ENCODE measurements around the gene ESR2.

ESR2 gene

DNA sequence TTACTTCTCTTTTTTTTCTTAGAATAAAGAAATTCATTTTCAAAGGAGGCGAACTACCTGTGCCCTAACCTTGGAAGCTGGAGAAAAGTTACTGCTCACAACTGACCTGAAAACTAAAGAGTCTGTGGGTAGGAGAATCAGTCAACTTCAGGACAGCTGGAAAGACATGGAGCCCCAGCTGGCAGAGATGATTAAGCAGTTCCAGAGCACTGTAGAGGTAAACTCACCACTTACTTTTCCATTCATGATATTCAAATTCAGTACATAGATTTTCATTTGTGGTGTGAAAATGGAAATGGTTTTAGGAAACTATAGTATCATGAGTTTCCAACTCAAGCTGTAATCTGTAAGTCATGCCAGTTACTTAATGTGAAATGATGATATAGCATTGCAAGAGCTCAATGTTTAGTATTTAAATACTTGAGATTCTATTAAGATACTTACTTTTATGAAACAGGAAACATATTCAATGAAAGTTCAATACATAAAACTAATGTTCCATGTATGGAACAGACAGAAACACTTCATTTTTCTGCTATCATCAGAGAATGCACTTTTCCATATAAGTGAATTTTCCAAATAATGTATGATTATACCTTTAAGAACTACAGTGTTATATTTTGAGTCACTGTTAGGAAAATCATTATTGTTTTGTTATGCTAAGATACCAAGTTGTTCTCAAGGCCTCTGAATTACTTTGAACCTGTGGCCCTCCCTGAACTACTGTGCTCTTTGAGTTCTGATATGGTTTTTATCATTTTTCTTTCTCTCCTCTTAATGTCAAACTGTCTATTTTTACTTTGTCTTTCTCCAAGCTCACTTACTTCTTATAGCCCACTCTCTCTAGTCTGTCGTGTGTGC is 119.0 kb downstream of the ESR2 start:
- no peaks in the 10 kb centered on the region for H3K27me3 ChIP-seq (ENCODE audit: control insufficient read depth in 1 of 2, insufficient read depth in 2 of 2, low read length in 2 of 2)
- H3K27ac ChIP-seq (ENCODE audit: low read depth, low read length) = no peak overlapping the region
- H3K36me3 ChIP-seq (ENCODE audit: control insufficient read depth in 1 of 2, insufficient read depth in 2 of 2, low read length in 2 of 2) = peaks cover 16 to 56% of the 10 kb centered on the region in 2 donors

DNA sequence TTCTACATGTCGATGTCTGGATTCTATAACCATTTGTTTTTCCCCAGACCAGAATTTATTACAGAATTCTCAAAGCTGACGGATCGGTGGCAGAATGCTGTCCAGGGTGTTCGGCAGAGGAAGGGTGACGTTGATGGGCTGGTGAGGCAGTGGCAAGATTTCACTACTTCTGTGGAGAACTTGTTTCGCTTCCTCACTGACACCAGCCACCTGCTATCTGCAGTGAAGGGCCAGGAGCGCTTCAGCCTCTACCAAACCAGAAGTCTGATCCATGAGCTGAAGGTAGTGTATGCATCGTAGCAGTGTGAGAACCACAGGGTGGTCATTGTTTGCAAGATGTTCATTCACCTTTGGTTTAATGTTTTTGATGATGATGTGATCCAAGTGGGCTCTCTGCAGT is 124.0 kb downstream of the ESR2 start:
- Histone ChIP-seq H3K36me3 (ENCODE audit: control insufficient read depth in 1 of 2, insufficient read depth in 2 of 2, low read length in 2 of 2) (peaks cover 33 to 76% of the 10 kb centered on the region in 2 donors), H3K4me3 (ENCODE audit: low read depth in 1 of 2, low read length in 2 of 2) (no peak overlapping the region), H3K27me3 (ENCODE audit: control insufficient read depth in 1 of 2, insufficient read depth in 2 of 2, low read length in 2 of 2) (no peaks in the 10 kb centered on the region), H3K4me1 (ENCODE audit: control insufficient read depth in 1 of 2, insufficient read depth in 2 of 2, low read length in 2 of 2) (no peaks in the 10 kb centered on the region), H3K9ac (ENCODE audit: low read depth in 1 of 2, low read length in 2 of 2) (no peak overlapping the region), H3K9me3 (ENCODE audit: control insufficient read depth in 1 of 2, low read length in 2 of 2) (no peaks in the 10 kb centered on the region), H3K27ac (ENCODE audit: low read depth, low read length) (no peak overlapping the region)

More for the DNA sequence above, 119.0 kb downstream of the ESR2 start:
- Histone ChIP-seq H3K9me3 (ENCODE audit: control insufficient read depth in 1 of 2, low read length in 2 of 2) (no peaks in the 10 kb centered on the region), H3K4me1 (ENCODE audit: control insufficient read depth in 1 of 2, insufficient read depth in 2 of 2, low read length in 2 of 2) (no peaks in the 10 kb centered on the region), H3K4me3 (ENCODE audit: low read depth in 1 of 2, low read length in 2 of 2) (no peak overlapping the region), H3K9ac (ENCODE audit: low read depth in 1 of 2, low read length in 2 of 2) (no peak overlapping the region)

DNA sequence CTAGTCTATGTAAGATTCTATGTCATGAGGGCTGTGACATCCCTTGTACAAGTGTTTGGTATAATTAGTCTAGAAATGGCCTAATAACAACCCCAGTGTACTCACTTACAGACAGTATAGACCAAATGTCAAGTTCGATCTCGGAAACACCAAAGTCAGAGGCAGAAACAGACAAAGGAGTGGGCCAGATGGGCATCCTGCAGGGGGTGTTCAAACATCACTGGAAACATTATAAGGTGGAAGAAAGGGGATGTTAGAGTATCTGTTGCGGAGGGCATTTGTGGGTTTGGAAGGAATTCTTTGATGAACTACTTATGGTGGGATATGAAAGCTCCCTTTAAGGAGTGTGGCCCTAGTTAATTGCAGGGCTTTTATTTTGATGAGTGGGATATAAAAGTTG is 134.6 kb downstream of the ESR2 start:
- H3K4me1 ChIP-seq (ENCODE audit: control insufficient read depth in 1 of 2, insufficient read depth in 2 of 2, low read length in 2 of 2) = no peaks in the 10 kb centered on the region
- H3K27ac ChIP-seq (ENCODE audit: low read depth, low read length) = no peak overlapping the region
- H3K9me3 ChIP-seq (ENCODE audit: control insufficient read depth in 1 of 2, low read length in 2 of 2) = no peaks in the 10 kb centered on the region
- no peak overlapping the region for H3K9ac ChIP-seq (ENCODE audit: low read depth in 1 of 2, low read length in 2 of 2)
- no peak overlapping the region for H3K4me3 ChIP-seq (ENCODE audit: low read depth in 1 of 2, low read length in 2 of 2)
- no peaks in the 10 kb centered on the region for H3K27me3 ChIP-seq (ENCODE audit: control insufficient read depth in 1 of 2, insufficient read depth in 2 of 2, low read length in 2 of 2)
- peaks cover 22 to 63% of the 10 kb centered on the region in 2 donors for H3K36me3 ChIP-seq (ENCODE audit: control insufficient read depth in 1 of 2, insufficient read depth in 2 of 2, low read length in 2 of 2)

DNA sequence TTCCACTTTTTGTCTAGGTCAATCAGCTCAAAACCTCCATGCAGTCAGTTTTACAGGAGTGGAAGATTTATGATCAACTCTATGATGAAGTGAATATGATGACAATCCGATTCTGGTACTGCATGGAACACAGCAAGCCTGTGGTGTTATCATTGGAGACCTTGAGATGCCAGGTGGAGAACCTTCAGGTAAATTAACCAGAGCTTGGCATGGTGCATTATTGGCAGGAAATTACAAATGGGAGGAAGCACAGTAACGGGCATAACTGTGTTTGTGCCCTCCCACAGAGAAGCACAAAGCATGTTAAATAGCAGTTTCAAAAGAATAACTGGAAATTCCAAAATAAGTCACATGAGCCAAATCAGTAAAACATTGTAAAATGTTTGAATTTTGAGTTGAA is 135.6 kb downstream of the ESR2 start:
- peaks cover 22 to 67% of the 10 kb centered on the region in 2 donors for H3K36me3 ChIP-seq (ENCODE audit: control insufficient read depth in 1 of 2, insufficient read depth in 2 of 2, low read length in 2 of 2)

DNA sequence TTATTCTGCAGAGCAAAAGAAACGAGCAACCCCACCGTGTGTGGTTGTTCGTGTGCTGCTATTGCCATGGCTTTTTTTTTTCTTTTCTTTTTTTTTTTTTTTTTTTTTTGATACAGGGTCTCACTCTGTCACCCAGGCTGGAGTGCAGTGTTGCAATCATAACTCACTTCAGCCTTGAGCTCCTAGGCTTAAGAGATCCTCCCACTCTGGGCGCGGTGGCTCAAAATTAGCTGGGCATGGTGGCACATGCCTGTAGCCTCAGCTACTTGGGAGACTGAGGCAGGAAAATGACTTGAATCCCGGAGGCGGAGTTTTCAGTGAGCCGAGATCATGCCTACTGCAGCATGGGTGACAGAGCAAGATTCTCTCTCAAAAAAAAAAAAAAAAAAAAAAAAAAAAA is 144.2 kb downstream of the ESR2 start:
- no peak overlapping the region for H3K9ac ChIP-seq (ENCODE audit: low read depth in 1 of 2, low read length in 2 of 2)
- peaks cover 24 to 62% of the 10 kb centered on the region in 2 donors for H3K36me3 ChIP-seq (ENCODE audit: control insufficient read depth in 1 of 2, insufficient read depth in 2 of 2, low read length in 2 of 2)
- H3K27ac ChIP-seq (ENCODE audit: low read depth, low read length) = no peak overlapping the region

More for the DNA sequence above, 135.6 kb downstream of the ESR2 start:
- Histone ChIP-seq H3K9me3 (ENCODE audit: control insufficient read depth in 1 of 2, low read length in 2 of 2) (no peaks in the 10 kb centered on the region), H3K4me1 (ENCODE audit: control insufficient read depth in 1 of 2, insufficient read depth in 2 of 2, low read length in 2 of 2) (no peaks in the 10 kb centered on the region), H3K27me3 (ENCODE audit: control insufficient read depth in 1 of 2, insufficient read depth in 2 of 2, low read length in 2 of 2) (no peaks in the 10 kb centered on the region), H3K9ac (ENCODE audit: low read depth in 1 of 2, low read length in 2 of 2) (no peak overlapping the region), H3K27ac (ENCODE audit: low read depth, low read length) (no peak overlapping the region), H3K4me3 (ENCODE audit: low read depth in 1 of 2, low read length in 2 of 2) (no peak overlapping the region)

DNA sequence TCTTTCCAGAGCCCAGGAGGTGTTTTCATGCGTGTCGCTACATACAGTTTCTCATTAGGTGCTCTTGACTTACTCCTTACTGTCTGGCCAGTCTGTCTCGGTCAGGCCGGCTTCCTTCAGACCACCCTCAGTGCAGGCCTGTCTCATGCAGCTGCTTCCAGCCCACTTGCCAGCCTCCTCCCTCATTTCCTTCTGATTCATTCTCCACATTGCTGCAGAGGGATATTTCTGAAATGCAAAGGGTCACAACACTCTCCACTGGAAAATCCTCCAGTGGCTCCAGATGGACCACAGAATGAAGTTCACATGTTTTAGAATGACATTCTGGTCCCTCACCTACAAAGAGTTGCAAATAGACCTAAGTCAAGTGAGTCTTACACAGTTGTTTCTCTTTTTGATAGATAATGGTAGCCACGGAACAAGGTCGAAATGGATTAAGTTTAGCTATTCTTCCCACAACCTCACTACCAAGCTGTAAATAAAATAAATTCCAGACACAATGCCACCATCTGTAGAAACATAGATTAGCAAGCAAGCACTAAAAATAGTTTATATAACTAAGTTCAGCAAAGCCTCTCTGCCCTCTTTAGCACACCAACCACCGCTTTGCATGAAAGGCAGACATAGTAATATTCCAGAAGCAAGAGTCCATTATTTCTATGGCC is 146.9 kb downstream of the ESR2 start:
- no peaks in the 10 kb centered on the region for H3K27me3 ChIP-seq (ENCODE audit: control insufficient read depth in 1 of 2, insufficient read depth in 2 of 2, low read length in 2 of 2)
- H3K9ac ChIP-seq (ENCODE audit: low read depth in 1 of 2, low read length in 2 of 2) = no peak overlapping the region
- no peak overlapping the region for H3K27ac ChIP-seq (ENCODE audit: low read depth, low read length)
- H3K4me1 ChIP-seq (ENCODE audit: control insufficient read depth in 1 of 2, insufficient read depth in 2 of 2, low read length in 2 of 2) = no peaks in the 10 kb centered on the region
- H3K9me3 ChIP-seq (ENCODE audit: control insufficient read depth in 1 of 2, low read length in 2 of 2) = no peaks in the 10 kb centered on the region
- H3K4me3 ChIP-seq (ENCODE audit: low read depth in 1 of 2, low read length in 2 of 2) = no peak overlapping the region
- peaks cover 31 to 61% of the 10 kb centered on the region in 2 donors for H3K36me3 ChIP-seq (ENCODE audit: control insufficient read depth in 1 of 2, insufficient read depth in 2 of 2, low read length in 2 of 2)

More for the DNA sequence above, 144.2 kb downstream of the ESR2 start:
- no peaks in the 10 kb centered on the region for H3K4me1 ChIP-seq (ENCODE audit: control insufficient read depth in 1 of 2, insufficient read depth in 2 of 2, low read length in 2 of 2)
- H3K9me3 ChIP-seq (ENCODE audit: control insufficient read depth in 1 of 2, low read length in 2 of 2) = no peaks in the 10 kb centered on the region
- H3K4me3 ChIP-seq (ENCODE audit: low read depth in 1 of 2, low read length in 2 of 2) = no peak overlapping the region
- H3K27me3 ChIP-seq (ENCODE audit: control insufficient read depth in 1 of 2, insufficient read depth in 2 of 2, low read length in 2 of 2) = no peaks in the 10 kb centered on the region

DNA sequence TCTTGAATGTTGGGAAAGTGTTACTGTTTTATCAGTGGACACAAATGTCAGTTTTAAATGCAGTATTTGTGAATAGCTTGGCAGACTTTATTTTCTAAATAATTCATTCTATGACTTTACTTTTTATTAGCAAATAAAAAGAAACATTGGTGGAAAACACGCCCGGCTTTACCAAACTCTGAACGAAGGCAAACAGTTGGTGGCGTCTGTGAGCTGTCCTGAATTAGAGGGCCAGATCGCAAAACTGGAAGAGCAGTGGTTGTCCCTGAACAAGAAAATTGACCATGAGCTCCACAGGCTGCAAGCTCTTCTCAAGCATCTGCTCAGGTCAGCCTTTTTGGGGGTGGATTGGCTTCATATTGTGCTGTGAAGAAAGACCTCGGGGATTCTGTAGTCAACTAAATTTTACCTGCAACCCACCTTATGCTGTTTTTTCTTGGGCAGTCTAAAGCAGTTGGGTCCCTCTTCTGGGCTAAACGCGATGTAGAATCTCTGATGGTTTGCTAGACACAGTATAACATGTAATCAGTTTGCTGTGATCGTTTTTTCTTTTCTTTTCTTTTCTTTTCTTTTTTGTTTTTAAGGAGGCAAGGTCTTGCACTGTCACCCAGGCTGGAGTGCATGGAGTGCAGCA is 156.4 kb downstream of the ESR2 start:
- no peaks in the 10 kb centered on the region for H3K4me1 ChIP-seq (ENCODE audit: control insufficient read depth in 1 of 2, insufficient read depth in 2 of 2, low read length in 2 of 2)
- H3K9ac ChIP-seq (ENCODE audit: low read depth in 1 of 2, low read length in 2 of 2) = no peak overlapping the region
- H3K4me3 ChIP-seq (ENCODE audit: low read depth in 1 of 2, low read length in 2 of 2) = no peak overlapping the region
- H3K9me3 ChIP-seq (ENCODE audit: control insufficient read depth in 1 of 2, low read length in 2 of 2) = no peaks in the 10 kb centered on the region
- no peak overlapping the region for H3K27ac ChIP-seq (ENCODE audit: low read depth, low read length)
- H3K27me3 ChIP-seq (ENCODE audit: control insufficient read depth in 1 of 2, insufficient read depth in 2 of 2, low read length in 2 of 2) = no peaks in the 10 kb centered on the region
- H3K36me3 ChIP-seq (ENCODE audit: control insufficient read depth in 1 of 2, insufficient read depth in 2 of 2, low read length in 2 of 2) = peaks cover 22 to 72% of the 10 kb centered on the region in 2 donors

DNA sequence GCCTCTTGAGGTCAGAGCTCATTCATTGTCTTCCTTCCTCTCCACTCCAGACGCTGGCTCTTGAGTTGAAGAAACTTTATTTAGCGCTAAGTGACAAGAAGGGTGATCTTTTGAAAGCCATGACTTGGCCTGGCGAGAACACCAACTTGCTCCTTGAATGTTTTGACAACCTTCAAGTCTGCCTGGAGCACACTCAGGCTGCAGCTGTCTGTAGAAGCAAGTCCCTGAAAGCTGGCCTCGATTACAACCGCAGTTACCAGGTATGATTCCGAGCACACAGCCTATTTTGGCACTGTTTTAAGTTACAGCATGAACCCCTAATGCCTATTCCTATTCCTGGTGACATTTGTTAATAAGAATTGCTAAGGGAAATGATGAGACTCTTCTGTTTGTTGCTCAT is 167.6 kb downstream of the ESR2 start:
- H3K36me3 ChIP-seq (ENCODE audit: control insufficient read depth in 1 of 2, insufficient read depth in 2 of 2, low read length in 2 of 2) = peaks cover 44 to 75% of the 10 kb centered on the region in 2 donors

DNA sequence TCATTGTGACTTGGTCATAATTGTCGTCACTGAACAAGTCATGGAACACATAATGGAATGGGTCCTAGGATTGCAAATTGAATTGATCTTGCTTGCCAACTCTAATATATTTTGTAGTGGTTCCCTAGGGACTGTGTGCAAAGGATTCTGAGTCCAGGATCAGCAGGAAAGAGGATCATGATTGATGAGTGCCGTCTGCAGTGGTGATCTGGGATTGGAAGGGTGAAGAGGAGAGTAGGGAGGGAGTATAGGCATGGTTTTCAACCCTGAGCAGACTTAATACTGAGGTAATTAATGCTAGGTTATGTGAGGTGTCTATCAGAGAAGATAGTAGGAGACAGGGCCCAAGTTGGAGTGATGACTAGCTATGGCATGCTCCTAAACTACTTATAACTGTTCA is 168.9 kb downstream of the ESR2 start:
- peaks cover 43 to 78% of the 10 kb centered on the region in 2 donors for H3K36me3 ChIP-seq (ENCODE audit: control insufficient read depth in 1 of 2, insufficient read depth in 2 of 2, low read length in 2 of 2)
- no peaks in the 10 kb centered on the region for H3K27me3 ChIP-seq (ENCODE audit: control insufficient read depth in 1 of 2, insufficient read depth in 2 of 2, low read length in 2 of 2)
- H3K9ac ChIP-seq (ENCODE audit: low read depth in 1 of 2, low read length in 2 of 2) = no peak overlapping the region
- H3K9me3 ChIP-seq (ENCODE audit: control insufficient read depth in 1 of 2, low read length in 2 of 2) = no peaks in the 10 kb centered on the region
- no peak overlapping the region for H3K27ac ChIP-seq (ENCODE audit: low read depth, low read length)
- H3K4me1 ChIP-seq (ENCODE audit: control insufficient read depth in 1 of 2, insufficient read depth in 2 of 2, low read length in 2 of 2) = no peaks in the 10 kb centered on the region
- H3K4me3 ChIP-seq (ENCODE audit: low read depth in 1 of 2, low read length in 2 of 2) = no peak overlapping the region

More for the DNA sequence above, 167.6 kb downstream of the ESR2 start:
- Histone ChIP-seq H3K27me3 (ENCODE audit: control insufficient read depth in 1 of 2, insufficient read depth in 2 of 2, low read length in 2 of 2) (no peaks in the 10 kb centered on the region), H3K9me3 (ENCODE audit: control insufficient read depth in 1 of 2, low read length in 2 of 2) (no peaks in the 10 kb centered on the region), H3K4me3 (ENCODE audit: low read depth in 1 of 2, low read length in 2 of 2) (no peak overlapping the region), H3K9ac (ENCODE audit: low read depth in 1 of 2, low read length in 2 of 2) (no peak overlapping the region), H3K27ac (ENCODE audit: low read depth, low read length) (no peak overlapping the region), H3K4me1 (ENCODE audit: control insufficient read depth in 1 of 2, insufficient read depth in 2 of 2, low read length in 2 of 2) (no peaks in the 10 kb centered on the region)

DNA sequence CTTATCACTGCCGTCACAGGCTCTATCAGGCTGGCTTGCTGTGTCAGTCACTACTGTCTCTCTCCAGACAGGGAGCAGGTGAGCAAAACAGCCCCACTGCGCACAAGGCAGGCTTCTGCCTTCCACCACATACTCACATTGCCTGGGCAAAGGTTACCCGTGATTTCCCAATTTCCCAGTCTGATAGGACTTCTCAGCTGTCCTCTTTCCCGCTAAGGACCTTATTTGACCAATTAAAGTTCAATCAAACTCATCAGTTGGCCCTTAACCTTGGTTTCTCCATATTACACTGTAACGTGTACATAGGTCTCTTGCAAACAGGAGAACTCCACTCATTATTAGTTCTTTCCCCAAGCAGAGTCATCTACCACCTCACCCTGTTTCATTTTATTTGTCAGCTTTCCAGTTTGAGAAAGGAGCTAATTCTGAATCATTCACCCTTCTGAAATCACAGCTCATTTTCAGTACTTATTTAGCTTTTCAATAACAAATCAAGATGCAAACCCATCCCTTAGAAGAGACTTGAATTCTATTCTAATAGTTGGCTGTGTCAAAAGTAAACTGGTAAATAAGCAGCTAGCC is 170.8 kb downstream of the ESR2 start:
- Histone ChIP-seq H3K9me3 (ENCODE audit: control insufficient read depth in 1 of 2, low read length in 2 of 2) (no peaks in the 10 kb centered on the region), H3K9ac (ENCODE audit: low read depth in 1 of 2, low read length in 2 of 2) (no peak overlapping the region), H3K36me3 (ENCODE audit: control insufficient read depth in 1 of 2, insufficient read depth in 2 of 2, low read length in 2 of 2) (peaks cover 30 to 70% of the 10 kb centered on the region in 2 donors), H3K27ac (ENCODE audit: low read depth, low read length) (no peak overlapping the region), H3K4me1 (ENCODE audit: control insufficient read depth in 1 of 2, insufficient read depth in 2 of 2, low read length in 2 of 2) (no peaks in the 10 kb centered on the region), H3K27me3 (ENCODE audit: control insufficient read depth in 1 of 2, insufficient read depth in 2 of 2, low read length in 2 of 2) (no peaks in the 10 kb centered on the region), H3K4me3 (ENCODE audit: low read depth in 1 of 2, low read length in 2 of 2) (no peak overlapping the region)
